GM21737 (cell line): Measurements from ENCODE around the gene IL17A.

ENCODE experiments used
- ATAC-seq: cut with Tn5 transposase; IDR thresholded peaks from one replicate; pipeline ENCODE4 v1.9.1; 2021; ENCODE audit warnings: mild to moderate bottlenecking, moderate library complexity; ENCODE audit not compliant: unreplicated experiment

IL17A gene

DNA sequence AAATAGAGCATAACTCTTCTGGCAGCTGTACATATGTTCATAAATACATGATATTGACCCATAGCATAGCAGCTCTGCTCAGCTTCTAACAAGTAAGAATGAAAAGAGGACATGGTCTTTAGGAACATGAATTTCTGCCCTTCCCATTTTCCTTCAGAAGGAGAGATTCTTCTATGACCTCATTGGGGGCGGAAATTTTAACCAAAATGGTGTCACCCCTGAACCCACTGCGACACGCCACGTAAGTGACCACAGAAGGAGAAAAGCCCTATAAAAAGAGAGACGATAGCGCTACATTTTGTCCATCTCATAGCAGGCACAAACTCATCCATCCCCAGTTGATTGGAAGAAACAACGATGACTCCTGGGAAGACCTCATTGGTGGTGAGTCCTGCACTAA is at the start of gene IL17A:
Gene IL17A, plus strand, starts transcription at position 301 of the 400 bp plus-strand sequence. Its CDS starts 57 bp downstream, at position 358.
- ATAC-seq: no peak

DNA sequence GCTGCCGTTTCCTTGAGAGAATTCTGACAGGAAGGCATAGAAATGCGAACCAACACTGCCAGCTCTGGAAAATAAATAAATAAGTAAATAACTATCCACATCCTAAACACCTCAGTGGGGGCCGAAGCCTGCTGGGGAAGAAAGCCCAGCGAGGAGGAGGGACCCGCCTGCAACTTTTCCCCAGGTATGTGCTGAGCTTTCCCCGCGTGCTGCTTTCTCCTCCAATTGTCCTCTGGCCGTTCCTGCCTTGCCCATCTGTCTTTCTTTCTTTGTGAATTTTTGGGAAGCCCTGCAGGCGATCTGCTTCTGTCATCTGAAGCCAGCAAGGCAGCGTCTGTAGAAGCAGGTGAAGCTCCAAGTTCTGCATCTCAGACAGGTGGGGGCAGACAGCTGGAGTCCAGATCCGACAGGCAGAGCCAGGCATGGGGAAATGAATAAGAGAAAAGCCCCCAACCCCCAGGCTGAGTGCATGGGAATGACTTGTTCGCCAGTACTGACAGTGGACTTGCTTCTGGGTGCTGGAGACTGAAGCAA is 49.2 kb upstream of the IL17A start:
- ATAC-seq: no peak

DNA sequence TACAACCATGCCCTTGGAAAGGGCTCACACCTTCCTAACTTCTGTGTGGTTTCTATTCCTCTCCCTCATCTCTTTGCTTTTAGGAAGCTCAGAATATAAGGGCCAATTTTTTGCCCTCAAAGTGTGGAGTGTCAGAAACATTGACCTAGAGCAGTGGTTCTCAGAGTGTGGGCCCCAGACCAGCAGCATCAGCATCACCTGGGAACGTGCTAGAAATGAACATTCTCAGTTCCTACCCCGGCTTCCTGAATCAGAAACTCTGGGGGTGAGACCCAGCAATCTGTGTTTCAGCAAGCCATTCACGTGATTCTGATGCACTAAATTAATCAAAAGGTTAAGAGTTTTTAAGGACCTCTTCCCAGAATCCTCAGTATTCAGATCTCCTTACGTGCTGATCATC is 47.9 kb upstream of the IL17A start:
- ATAC-seq: no peak

DNA sequence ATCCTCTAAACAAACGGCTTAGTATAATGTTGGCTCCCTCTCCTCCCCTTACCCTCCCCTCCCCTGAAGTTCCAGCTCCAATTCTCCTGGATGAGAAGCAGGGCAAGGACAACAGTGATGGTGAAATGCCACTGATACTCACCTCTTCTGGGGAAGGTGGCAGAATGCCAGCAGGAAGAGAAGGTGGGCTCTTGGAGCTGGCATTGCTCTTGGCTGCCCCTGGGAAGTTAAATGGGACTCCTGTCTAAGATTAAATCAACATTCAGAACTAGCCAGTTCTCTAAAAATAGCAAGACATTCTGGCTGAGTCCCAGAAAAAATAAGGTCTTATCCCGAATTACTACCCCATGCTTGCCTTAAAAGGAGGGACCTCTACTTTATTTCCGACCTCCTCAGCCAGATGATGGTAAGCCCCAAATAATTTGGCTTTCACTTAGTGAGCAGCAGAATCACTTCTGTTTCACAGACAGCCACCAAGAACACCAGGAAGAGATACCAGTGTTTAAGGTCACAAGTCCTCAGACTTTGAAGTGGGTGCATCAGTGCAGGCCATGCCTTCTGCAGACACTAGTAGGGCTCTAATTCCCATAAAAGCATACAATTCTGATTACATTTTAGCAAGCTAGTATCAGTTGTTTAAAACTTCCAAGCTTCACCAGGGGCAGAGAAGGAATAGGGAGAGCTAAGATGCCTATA is 46.0 kb upstream of the IL17A start:
- ATAC-seq: no peak

DNA sequence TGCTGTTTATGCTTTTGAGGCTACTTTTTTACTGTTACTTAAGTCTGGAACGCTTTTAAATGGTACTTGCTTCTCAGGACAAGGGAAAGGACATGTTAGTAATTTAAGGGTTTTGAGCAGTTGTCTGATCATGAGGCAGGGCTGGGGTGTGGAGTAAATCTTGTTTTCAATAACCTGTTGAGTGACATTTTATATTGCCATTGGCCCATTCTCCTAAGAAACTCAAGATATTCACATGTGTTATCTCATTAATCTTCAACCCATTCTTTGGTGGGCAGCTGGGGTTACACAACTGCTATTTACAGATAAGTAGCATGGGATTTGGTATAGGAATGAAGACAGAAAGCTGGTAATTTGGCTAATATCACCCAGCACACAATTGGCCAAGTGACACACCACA is 44.6 kb upstream of the IL17A start:
- ATAC-seq: no peak

DNA sequence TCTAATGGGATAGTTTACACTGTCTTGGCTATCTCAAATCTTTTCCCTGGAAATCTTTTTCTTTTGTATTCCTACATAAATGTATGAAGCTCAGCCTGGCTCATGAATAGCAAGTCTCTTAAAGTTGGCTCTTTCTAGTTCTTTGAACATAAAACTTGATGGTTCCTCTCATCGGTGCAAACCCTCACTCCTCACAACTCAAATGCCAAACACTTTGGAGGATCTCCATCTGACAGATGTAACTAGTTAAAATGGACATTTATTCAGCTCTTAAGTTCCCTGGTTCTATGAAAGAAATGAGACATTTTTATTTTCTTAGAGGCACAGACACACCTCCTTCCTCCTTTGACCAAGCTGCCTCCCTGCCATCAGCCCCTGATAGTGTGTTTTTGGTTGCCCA is 43.6 kb upstream of the IL17A start:
- ATAC-seq: no peak

DNA sequence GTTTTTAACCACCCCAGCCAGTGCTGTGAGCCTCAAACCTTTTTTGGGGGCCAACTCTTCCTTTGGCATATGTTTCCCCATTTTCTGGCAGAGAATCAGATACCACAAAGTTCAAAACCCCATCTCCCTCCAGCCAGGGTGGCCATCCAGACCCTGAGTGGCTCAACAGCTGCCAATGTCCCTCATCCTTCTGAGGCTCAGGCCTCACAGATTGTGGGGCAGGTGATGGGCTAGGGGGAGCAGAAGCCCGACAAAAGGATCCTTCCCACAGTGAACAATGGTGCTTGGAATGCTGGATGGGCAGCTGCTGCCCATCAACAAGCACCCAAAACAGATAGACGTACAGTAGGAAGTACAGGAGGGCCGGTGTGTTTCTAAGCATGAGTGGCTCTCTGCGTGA is 42.6 kb upstream of the IL17A start:
- no peak for ATAC-seq

DNA sequence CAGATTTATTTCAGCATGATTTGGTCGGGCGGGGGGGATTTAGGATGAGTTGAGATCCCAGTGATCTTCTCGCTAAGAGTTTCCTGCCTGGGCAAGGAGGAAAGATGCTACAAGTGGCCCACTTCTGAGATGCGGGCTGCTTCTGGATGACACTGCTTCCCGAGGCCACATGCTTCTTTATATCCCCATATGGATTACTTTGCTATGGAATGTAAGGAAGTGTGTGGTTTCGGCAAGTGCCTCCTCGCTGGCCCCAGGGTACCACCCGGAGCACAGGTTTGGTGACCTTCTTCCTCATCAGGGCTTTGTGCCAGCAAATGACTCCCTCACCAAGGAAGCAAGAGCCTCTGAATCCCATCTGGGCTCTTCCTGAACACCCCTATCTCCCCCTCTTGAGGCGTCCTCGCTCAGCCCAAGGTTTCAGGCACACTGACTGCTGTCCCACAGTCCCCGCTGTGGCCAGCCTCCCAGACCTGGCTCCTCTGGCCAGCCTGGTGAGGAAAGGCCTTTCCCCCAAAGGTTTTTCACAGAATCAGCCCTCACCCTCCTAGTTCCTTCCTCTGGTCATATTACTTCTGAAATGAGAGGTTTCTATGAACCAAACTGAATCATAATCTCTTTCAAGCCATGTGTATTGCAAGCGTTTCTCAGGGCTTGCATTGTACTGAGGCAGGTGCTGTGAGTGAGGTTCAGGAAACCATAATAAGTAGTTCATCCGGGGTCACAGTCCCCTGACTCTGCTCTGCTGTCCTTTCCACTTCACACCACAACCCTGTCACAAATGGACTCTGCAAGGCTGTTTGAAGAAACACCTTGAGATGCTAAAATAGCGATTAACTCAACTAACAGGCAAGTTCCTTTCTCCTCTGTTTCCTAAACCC is 41.7 kb upstream of the IL17A start:
- no peak for ATAC-seq

DNA sequence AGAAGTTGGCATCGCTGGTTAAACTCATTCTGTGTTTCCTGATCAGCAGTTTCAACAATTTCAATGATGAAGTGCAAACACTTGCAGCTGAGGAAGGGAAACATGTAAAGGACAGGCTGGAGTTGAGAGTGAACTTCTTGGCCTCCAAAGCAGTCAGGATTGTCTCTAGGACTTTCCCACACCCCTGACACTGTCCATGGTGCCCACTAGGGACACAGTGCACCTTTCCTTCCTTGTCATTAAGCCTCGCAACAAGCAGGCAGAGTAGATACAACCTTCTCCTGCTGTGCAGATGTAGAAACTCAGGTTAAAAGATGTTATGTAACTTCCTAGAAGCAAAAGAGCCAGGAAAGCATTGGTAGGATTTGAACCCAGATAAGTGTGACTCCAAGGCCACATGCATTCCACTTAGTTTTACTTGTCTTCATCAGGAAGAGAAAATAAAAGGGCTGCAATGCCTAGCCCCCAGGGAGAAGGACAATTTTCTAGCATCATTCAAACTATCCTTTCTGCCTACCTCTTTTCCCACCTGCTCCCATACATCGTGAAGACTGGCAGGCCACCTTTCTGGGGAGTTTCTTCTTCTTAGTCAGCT is 39.2 kb upstream of the IL17A start:
- ATAC-seq: no peak

DNA sequence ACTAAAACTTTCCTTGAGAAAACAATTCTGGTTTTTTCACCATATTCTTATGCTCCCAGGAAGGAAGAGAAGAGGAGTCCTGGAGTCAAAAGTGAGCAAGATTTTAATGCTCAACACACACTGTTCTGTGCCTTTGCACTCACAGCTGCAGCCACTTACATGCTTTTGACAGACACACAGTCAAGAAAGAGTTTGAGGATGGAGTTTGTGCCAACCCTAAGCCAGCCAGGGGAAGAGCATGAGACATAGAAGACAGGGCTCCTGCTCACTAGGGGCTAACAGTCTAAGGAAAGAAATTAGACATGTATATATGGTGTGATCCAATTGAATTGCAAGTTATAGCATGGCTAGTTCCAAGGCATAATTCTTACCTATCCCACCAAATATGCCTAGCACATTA is 37.1 kb upstream of the IL17A start:
- ATAC-seq: no peak

DNA sequence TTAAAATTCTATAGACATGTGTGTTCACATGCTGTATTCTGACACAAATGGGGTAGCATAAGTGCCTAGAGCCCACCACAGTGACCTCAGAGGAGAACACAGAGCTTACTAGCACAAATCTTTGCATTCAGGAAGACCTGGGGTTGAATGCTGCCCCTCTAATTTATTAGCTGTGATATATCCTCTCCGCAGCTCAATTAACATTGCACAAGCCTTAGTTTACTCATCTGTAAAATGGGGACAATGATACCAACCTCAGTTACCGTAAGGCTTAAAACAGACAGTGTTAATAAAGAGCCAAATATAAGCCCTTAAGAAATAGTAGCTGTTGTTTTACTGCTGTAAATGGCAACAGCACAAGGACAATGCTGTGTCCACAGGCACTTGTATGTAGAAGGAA is 36.2 kb upstream of the IL17A start:
- ATAC-seq: no peak

DNA sequence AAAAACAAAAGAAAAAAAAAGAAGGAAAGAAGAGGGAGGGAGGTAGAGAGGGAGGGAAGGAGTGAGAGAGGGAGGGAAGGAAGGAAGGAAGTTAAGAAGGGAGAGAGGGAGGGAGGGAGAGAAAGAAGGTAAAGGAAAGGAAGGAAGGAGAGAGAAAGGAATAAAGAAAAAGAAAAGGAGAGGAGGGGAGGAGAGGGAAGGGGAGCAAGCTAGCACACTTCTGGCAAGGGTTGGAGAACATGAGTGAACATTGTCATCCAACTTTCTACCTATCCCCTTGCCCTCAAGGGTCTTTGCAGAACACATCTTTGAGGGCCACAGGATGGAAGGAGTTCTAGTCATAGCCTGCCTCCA is 34.1 kb upstream of the IL17A start:
- no peak for ATAC-seq

DNA sequence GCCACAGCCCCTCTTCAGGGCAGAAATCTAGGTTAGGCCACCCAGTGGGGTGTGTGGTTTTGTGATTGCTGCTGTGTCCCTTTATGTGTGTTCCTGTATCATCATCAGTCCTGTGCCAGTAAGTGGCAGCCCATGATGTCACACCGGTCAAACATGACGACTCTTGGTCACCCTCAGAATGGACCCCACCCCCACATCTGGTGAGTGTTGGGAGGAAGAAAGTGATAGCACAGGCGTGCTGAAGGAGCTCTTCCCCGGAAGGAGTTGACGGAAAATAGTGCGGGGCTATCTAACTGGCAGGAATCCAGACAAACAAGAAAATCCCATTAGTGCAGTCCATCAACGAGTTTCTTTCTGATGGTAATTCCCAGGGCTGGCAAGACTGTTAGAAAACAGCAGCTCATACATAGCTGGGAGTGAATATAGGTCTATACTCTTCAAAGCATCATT is 33.4 kb upstream of the IL17A start:
- ATAC-seq: no peak

DNA sequence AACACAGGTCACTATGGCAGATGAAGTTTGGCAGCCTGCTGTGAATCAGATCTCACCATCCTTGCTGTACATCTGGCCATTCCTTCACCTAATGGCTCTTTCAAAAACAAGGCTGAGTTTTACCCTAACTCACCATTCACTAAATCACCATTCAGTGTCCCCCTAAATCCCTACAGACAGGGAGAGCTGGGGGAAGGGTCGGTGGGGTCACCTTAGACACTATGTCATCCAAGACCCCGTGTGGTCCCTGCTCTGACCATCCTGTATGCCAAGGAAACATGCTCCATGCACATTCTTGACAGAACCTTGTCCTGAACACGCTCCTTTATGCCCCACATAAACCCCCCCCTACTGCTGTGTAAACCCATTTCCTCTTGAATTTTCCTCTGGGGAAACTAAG is 31.8 kb upstream of the IL17A start:
- ATAC-seq: no peak

DNA sequence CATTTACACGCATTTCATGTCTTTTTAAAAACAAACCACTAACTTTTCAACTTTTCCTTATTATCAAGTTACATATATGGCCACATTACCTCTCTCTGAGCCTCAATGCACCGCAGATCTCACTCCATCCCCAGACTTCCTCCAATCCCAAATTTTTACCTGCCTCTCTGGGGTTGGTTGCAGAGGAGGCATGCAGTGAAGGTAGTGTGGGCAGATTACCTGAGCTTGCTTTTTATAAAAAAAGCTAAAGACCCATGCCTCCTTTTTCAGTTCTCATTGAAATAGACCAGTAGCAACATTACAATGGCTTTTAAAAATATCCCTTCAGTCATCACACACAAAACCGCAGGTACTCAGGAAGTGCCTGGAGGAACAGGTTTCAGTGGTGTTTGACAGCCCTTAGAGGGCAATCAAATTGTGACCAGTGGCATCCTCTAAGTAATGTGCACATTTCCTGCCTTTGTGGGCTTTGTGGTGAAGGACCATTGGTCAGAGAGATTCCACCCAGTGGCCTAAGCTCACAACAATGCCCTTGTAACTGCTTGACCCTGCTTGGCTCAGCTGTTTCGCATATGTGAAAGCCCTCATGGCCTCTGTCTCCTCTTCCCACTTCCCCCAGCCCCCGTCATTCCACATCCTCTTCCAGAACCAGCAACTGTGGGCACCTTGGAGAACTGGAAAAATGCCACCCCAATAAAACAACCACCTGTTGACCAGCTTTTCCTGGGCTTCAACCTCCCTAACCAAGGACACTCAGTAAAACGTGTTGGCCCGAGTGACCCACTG is 30.2 kb upstream of the IL17A start:
- peak; percentile 87 for ATAC-seq

DNA sequence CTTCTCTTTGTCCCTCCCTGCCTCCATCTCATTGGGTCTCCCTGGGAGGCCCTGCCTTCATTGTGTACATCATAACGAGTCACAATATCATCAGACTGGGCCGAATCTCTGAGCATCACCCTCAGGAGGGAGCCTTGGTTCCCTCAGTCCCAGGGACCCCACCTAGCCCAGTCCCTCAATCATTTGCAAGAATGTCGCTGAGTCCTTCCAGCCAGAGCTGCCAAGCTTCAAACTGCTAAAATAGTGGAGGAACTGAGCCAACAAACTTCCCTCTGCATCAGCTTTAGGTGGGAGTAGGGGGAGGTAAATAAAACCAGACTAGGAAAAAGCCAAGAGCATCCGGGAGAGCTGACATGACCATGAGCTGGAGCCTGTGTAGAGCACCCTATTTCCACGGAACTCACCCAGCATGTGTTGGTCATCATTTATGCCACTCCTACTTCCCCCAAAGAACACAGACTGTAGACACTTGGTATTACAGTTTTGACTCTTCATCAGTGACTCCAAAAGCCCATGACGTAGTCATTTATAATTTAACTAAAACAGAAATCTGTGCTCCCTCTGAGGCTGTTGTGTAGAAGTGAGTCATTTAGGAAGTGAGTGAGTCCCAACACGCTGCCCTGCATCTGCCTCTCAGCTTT is 28.8 kb upstream of the IL17A start:
- ATAC-seq: peak; percentile 46

DNA sequence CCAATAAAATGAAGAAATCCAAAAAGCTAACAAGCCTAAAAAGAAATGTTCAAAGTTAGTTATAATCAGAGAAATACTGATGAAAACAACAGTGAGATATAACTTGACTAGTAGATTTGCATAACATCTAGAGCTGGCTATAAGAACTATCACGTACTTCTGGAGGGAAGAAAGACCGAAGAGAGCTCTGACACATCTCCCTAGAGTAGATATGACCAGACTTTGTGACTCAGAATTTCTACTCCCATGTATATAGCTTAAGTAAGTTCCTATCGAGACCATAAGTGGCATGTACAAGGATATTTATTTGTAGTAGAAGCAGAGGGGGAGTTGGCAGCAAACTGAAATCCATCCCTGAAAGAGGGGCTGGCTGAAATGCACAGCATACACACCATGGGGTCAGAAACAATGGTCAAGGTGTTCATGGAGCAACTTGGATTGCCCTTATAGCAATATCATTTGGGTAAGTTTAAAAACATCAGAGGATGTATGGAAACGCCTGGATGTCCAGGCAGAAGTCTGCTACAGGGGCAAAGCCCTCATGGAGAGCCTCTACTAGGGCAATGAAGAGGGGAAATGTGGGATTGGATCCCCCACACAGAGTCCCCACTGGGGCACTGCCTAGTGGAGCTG is 25.6 kb upstream of the IL17A start:
- no peak for ATAC-seq

DNA sequence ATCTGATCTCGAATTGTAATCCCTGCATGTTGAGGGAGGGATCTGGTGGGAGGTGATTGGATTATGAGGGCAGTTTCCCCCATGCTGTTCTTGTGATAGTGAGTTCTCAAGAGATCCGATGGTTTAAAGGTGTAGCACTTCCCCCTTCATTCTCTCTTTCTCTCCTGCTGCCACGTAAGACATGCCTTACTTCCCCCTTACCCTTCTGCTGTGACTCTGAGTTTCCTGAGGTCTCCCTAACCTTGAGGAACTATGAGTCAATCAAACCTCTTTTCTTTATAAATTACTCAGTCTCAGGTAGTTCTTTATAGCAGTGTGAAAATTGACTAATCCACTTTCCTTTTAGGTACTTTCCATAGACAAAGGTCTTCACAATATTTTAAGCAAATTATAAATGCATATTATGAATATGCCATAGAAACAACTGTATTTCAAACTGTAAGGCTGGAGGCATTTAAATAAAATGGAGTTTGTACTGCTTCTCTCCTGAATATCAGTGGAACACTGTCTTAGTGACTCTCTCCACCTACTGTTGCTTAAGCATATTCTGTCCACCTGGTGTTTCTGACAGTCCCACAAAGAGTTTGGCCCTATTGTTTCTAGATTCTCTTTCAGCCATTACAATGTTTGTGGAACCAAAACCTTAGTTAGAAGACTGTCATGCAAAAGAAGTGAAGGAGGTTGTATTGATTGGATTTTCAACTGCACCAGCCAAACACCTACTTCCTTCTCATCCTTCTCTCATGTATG is 24.3 kb upstream of the IL17A start:
- ATAC-seq: no peak
